Central memory CD4-positive, alpha-beta T cell (primary cell): ENCODE data around the gene OGN.
A peak's percentile ranks its signal among the peaks of the same experiment; 100 is the strongest.
"Not testable (repeated sequence)": the region's sequence is repeated elsewhere in the genome, so short reads cannot be mapped to it uniquely, and the experiment has no call there.

Source experiments
- DNase-seq: peaks from one replicate; pipeline ENCODE4 v3.0.0; 2022
- total RNA-seq, 3 experiments: gene quantifications; one replicate each; lab custom pipeline; 2026; lab: John Stamatoyannopoulos, UW

OGN gene
- total RNA-seq, result 0 to 0.19 (median 0.05) reads per million in 3 experiments

- DNase-seq, result no peak
These were observed at the start of gene OGN for GRCh38 chr9:92404042-92404836. Gene OGN (minus strand): TSS chr9:92404578. CDS start chr9:92403407, 1,171 bp downstream.

- no peak for DNase-seq
These were observed 42.2 kb upstream of the OGN start for GRCh38 chr9:92446536-92446935.

- DNase-seq, result no peak
These were observed 40.5 kb upstream of the OGN start for GRCh38 chr9:92444841-92445240.

- DNase-seq, result peak; percentile 17
These were observed 36.3 kb upstream of the OGN start for GRCh38 chr9:92440751-92441046.

GRCh38 chr9:92439921-92440750 is 35.8 kb upstream of the OGN start:
- no peak for DNase-seq

- DNase-seq, result no peak
These were observed 34.6 kb upstream of the OGN start for GRCh38 chr9:92438900-92439526.

- DNase-seq, result no peak
These were observed 30.9 kb upstream of the OGN start for GRCh38 chr9:92435263-92435662.

- no peak for DNase-seq
These were observed 28.7 kb upstream of the OGN start for GRCh38 chr9:92432972-92433548.

- DNase-seq, result no peak
These were observed 28.0 kb upstream of the OGN start for GRCh38 chr9:92432350-92432749.

- DNase-seq, result no peak
These were observed 25.5 kb upstream of the OGN start for GRCh38 chr9:92429836-92430235.

- DNase-seq, result no peak
These were observed 22.2 kb upstream of the OGN start for GRCh38 chr9:92426501-92427145.

- DNase-seq, result no peak
These were observed 21.1 kb upstream of the OGN start for GRCh38 chr9:92425474-92425873.

- no peak for DNase-seq
These were observed 20.0 kb upstream of the OGN start, which contains the start of gene OMD for GRCh38 chr9:92424340-92424739. Gene OMD (minus strand): TSS chr9:92424471. CDS start chr9:92417558, 6,913 bp downstream.

GRCh38 chr9:92423612-92424011 is 19.2 kb upstream of the OGN start:
- DNase-seq, result no peak

- no peak for DNase-seq
These were observed 18.4 kb upstream of the OGN start for GRCh38 chr9:92422611-92423338.

- no peak for DNase-seq
These were observed 10.2 kb upstream of the OGN start for GRCh38 chr9:92414566-92414965.

GRCh38 chr9:92411157-92411556 is 6.8 kb upstream of the OGN start:
- not testable (repeated sequence) for DNase-seq

- DNase-seq, result no peak
These were observed 4.5 kb upstream of the OGN start for GRCh38 chr9:92408747-92409478.

GRCh38 chr9:92407818-92408217 is 3.4 kb upstream of the OGN start:
- no peak for DNase-seq

GRCh38 chr9:92406477-92406876 is 2.1 kb upstream of the OGN start:
- DNase-seq, result peak; percentile 32

- DNase-seq, result no peak
These were observed 1.4 kb upstream of the OGN start for GRCh38 chr9:92405818-92406217.
